B cell (primary cell): ENCODE results near the gene GEMIN7. TPM values are rescaled to one million over a fixed set of nuclear protein-coding genes. Genes with fewer than 3 reads are reported as not detected.

Experiments used
- ATAC-seq: fragments of 200-7000 bp; cut with Tn5 transposase; one replicate; pipeline ENCODE4 v1.10.0; 2021; ENCODE audit warnings: low read depth, mild to moderate bottlenecking, moderate number of reproducible peaks, moderate library complexity
- CTCF ChIA-PET: fragments of 350-600 bp; sonication (Branson Sonifier 250); formaldehyde crosslinking; loops from one replicate; lab custom pipeline; 2021; ENCODE audit warnings: antibody characterized with exemption, inconsistent platforms; lab: Charles Lee
- POLR2A ChIA-PET: fragments of 350-600 bp; sonication (Branson Sonifier 250); formaldehyde crosslinking; loops from one replicate; lab custom pipeline; 2021; ENCODE audit warnings: antibody characterized with exemption; lab: Charles Lee
- DNase-seq: peaks from one replicate; pipeline ENCODE4 v3.0.0; 2013
- H2AFZ ChIP-seq: 2 replicates; pipeline ENCODE4 v1.6.1; 2012; ENCODE audit warnings: mild to moderate bottlenecking, low read depth, low read length; ENCODE audit not compliant: insufficient read depth, poor library complexity, severe bottlenecking
- H3K27ac ChIP-seq, 2 donors: 1 replicate in 1 of 2; 2 replicates in 1 of 2; pipeline ENCODE4 v1.5.1; 2012 to 2013; ENCODE audit warnings: low read length in 2 of 2, mild to moderate bottlenecking in 2 of 2, moderate library complexity in 1 of 2
- H3K27me3 ChIP-seq, 4 experiments: fragments of 200-600 bp in 1 of 4; sonication (generic) in 1 of 4; replicated peaks in 1 of 4; 1 replicate in 2 of 4; 2 replicates in 2 of 4; pipeline versions ENCODE4 v1.6.1 to v1.7.0; 2013 to 2016; ENCODE audit warnings: low read length in 3 of 4, mild to moderate bottlenecking in 2 of 4, mixed read lengths in 1 of 4, moderate library complexity in 1 of 4; ENCODE audit not compliant: insufficient read depth in 4 of 4, control insufficient read depth in 3 of 4; ENCODE audit errors: control extremely low read depth in 1 of 4
- H3K36me3 ChIP-seq, 2 experiments: replicated peaks in 1 of 2; 1 replicate in 1 of 2; 2 replicates in 1 of 2; pipeline versions ENCODE4 v1.6.1 to v1.7.1; 2013; ENCODE audit warnings: low read length in 1 of 2; ENCODE audit not compliant: insufficient read depth in 2 of 2, control insufficient read depth in 1 of 2; ENCODE audit errors: control extremely low read depth in 1 of 2, extremely low read depth in 1 of 2
- H3K4me1 ChIP-seq, 2 donors: fragments of 200-600 bp in 1 of 2; sonication (generic) in 1 of 2; 1 replicate in 1 of 2; 2 replicates in 1 of 2; pipeline versions ENCODE4 v1.5.1 to v1.6.1; 2013 to 2017; ENCODE audit warnings: low read length in 2 of 2; ENCODE audit not compliant: control insufficient read depth in 2 of 2, insufficient read depth in 2 of 2
- H3K4me2 ChIP-seq: replicated peaks from 2 replicates; pipeline ENCODE3; 2012; ENCODE audit warnings: mild to moderate bottlenecking, low read depth, low read length; ENCODE audit not compliant: poor library complexity, severe bottlenecking
- H3K4me3 ChIP-seq, 5 experiments: fragments of 200-600 bp in 1 of 5; sonication (generic) in 1 of 5; 1 replicate in 3 of 5; 2 replicates in 2 of 5; pipeline versions ENCODE4 v1.5.1 to v1.7.0; 2011 to 2016; ENCODE audit warnings: low read length in 4 of 5, mild to moderate bottlenecking in 4 of 5, low read depth in 2 of 5, control low read depth in 1 of 5, moderate library complexity in 1 of 5; ENCODE audit not compliant: insufficient read depth in 1 of 5; ENCODE audit errors: control extremely low read depth in 1 of 5, extremely low read depth in 1 of 5
- H3K79me2 ChIP-seq: fragments of 200-600 bp; sonication (generic); one replicate; pipeline ENCODE4 v1.6.0; 2016; ENCODE audit warnings: low read length; ENCODE audit not compliant: control insufficient read depth, insufficient read depth
- H3K9ac ChIP-seq: fragments of 200-600 bp; sonication (generic); 2 replicates; pipeline ENCODE4 v1.6.1; 2017; ENCODE audit warnings: mild to moderate bottlenecking, low read length, moderate library complexity
- H3K9me3 ChIP-seq, 3 donors: one replicate each; pipeline versions ENCODE4 v1.6.1 to v1.7.1; 2013; ENCODE audit warnings: low read length in 2 of 3; ENCODE audit not compliant: control insufficient read depth in 2 of 3, insufficient read depth in 1 of 3; ENCODE audit errors: control extremely low read depth in 1 of 3
- H4K20me1 ChIP-seq: 2 replicates; pipeline ENCODE4 v1.6.0; 2012; ENCODE audit warnings: mild to moderate bottlenecking, low read length; ENCODE audit not compliant: insufficient read depth, control insufficient read depth, poor library complexity, severe bottlenecking
- H3K27ac Mint-ChIP-seq: one replicate; pipeline ENCODE4 v1.8.0; 2021; ENCODE audit warnings: mixed read lengths
- H3K27me3 Mint-ChIP-seq: one replicate; pipeline ENCODE4 v1.8.0; 2021; ENCODE audit warnings: mixed read lengths
- H3K4me1 Mint-ChIP-seq: one replicate; pipeline ENCODE4 v1.8.0; 2021; ENCODE audit warnings: mixed read lengths
- H3K4me3 Mint-ChIP-seq: one replicate; pipeline ENCODE4 v1.8.0; 2021; ENCODE audit warnings: mixed read lengths
- H3K9me3 Mint-ChIP-seq: one replicate; pipeline ENCODE4 v1.8.0; 2022; ENCODE audit warnings: mixed read lengths; ENCODE audit not compliant: insufficient read depth
- EZH2 ChIP-seq: IDR thresholded peaks from 2 replicates; pipeline ENCODE4 v1.6.1; 2012; ENCODE audit warnings: borderline replicate concordance, low read depth, mild to moderate bottlenecking, moderate library complexity, low read length; ENCODE audit not compliant: insufficient read depth, poor library complexity, severe bottlenecking
- WGBS: methylation state at CpG from one replicate; pipeline ENCODE4 v1.1.5; 2013; ENCODE audit warnings: missing lambda C conversion rate; ENCODE audit not compliant: insufficient coverage; 5-methylcytosine and 5-hydroxymethylcytosine counted together
- intact Hi-C: fragments of 100-400 bp; cut with micrococcal nuclease; formaldehyde crosslinking; loops from one replicate; pipeline ENCODE4 v1.10.0; 2022
- polyA plus RNA-seq: library from polyadenylated mRNA; depleted of rRNA; stranded (reverse); fragments of >200 nt; gene quantifications from 2 replicates; pipeline ENCODE4 v1.2.3, GENCODE V29; 2012
- total RNA-seq, 2 donors: library from RNA; stranded (reverse); fragments of 120-200 nt in 1 of 2; gene quantifications; 1 replicate in 1 of 2; 2 replicates in 1 of 2; pipeline versions ENCODE4 v1.2.3 to v1.2.4, GENCODE V29; 2013 to 2022
- TF ChIP-seq, protein P1 (sequence below): fragments of 200-600 bp; IDR thresholded peaks from one replicate; pipeline ENCODE4 v1.8.0; 2022; ENCODE audit warnings: antibody characterized with exemption, mild to moderate bottlenecking

GEMIN7 gene
- total and polyA plus RNA-seq, 2 donors (not counting 1 experiment from before 2014, with no cell fraction given) = 43.0 to 89.4 TPM

DNA sequence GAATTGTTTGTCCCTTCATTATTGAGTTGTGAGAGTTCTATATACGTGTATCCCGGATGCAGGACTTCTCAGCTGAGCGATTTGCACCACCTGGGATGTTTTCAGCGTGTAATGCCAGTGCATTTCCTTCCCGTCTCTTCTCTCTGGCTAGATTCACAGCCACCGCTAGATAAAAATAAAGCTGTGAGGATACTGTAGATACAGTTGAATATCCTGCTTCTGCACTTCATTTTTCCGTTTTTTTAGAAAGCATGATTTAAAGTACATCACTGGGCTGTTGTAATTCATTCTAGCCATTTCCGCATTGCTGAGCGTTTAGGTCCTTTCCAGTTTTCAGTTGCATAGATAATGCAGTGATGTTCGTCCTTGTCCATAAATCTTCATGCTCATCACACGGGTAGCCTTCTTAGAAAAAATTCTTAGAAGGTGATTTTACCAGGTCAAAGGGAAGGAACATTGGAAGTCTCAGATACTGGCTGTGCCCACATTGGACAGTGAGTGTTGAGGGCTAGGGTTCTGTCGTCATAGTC, 28.6 kb downstream of the GEMIN7 start:
- Mint-ChIP-seq H3K27me3 (no peaks in the 10 kb centered on the region), H3K4me1 (peaks cover 69% of the 10 kb centered on the region), H3K27ac (peak overlapping the region; percentile 34), H3K4me3 (no peak overlapping the region), H3K9me3 (no peaks in the 10 kb centered on the region)
- Histone ChIP-seq H3K4me3 (no peak overlapping the region), H3K27me3 (no peaks in the 10 kb centered on the region), H3K79me2 (peaks cover 95% of the 10 kb centered on the region), H2AFZ (no peak overlapping the region), H3K9ac (no peak overlapping the region), H3K4me1 (peaks cover 37 to 55% of the 10 kb centered on the region in 2 donors), H4K20me1 (peaks cover 84% of the 10 kb centered on the region), H3K36me3 (no peaks in the 10 kb centered on the region), H3K9me3 (no peaks in the 10 kb centered on the region), H3K27ac (no peak overlapping the region), H3K4me2 (peak overlapping the region; percentile 21)
- DNase-seq (no peak), ATAC-seq (no peak)
- intact Hi-C loops = no loop called here
- TF ChIP-seq, protein P1, sequence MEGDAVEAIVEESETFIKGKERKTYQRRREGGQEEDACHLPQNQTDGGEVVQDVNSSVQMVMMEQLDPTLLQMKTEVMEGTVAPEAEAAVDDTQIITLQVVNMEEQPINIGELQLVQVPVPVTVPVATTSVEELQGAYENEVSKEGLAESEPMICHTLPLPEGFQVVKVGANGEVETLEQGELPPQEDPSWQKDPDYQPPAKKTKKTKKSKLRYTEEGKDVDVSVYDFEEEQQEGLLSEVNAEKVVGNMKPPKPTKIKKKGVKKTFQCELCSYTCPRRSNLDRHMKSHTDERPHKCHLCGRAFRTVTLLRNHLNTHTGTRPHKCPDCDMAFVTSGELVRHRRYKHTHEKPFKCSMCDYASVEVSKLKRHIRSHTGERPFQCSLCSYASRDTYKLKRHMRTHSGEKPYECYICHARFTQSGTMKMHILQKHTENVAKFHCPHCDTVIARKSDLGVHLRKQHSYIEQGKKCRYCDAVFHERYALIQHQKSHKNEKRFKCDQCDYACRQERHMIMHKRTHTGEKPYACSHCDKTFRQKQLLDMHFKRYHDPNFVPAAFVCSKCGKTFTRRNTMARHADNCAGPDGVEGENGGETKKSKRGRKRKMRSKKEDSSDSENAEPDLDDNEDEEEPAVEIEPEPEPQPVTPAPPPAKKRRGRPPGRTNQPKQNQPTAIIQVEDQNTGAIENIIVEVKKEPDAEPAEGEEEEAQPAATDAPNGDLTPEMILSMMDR = no peak
- no peak for TF ChIP-seq EZH2
- ChIA-PET POLR2A (no interaction called here), CTCF (interaction anchor here (1.2 to 1.6 kb wide), 2 partner anchors 19 to 23 kb away, joined by 3 read pairs; no protein-coding TSS in a partner anchor)
- 36% methylated on average over 7 of the region's 12 CpGs for WGBS

DNA sequence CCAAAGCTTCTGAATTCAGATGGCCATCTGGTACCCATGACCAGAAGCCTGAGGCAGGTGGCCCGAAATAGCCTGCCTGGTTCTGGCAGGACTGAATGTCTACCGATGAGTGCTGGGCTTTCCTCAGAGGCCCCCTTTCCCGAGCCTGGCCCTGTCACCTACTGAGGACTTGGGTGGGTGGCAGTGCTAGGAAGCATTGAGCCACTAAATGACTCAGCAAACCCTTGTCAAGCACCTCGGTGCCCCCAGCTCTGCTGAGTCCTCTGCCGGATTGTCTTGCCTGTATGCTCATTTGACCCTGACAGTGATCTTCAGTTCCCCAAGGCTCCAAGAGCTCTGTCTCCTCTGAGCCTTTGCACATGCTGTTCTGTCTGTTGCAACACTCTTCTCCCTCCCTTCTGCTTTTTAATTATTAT, 31.8 kb downstream of the GEMIN7 start:
- no peak overlapping the region for H3K27ac Mint-ChIP-seq

More for the DNA sequence above, 31.8 kb downstream of the GEMIN7 start:
- Histone ChIP-seq H3K4me2 (no peak overlapping the region), H4K20me1 (peaks cover 84% of the 10 kb centered on the region), H3K4me3 (no peak overlapping the region), H3K9ac (no peak overlapping the region), H3K79me2 (peaks cover 98% of the 10 kb centered on the region), H3K36me3 (no peaks in the 10 kb centered on the region), H3K9me3 (no peaks in the 10 kb centered on the region), H3K4me1 (peaks cover 20 to 45% of the 10 kb centered on the region in 2 donors), H3K27ac (no peak overlapping the region), H2AFZ (no peak overlapping the region), H3K27me3 (no peaks in the 10 kb centered on the region)
- CTCF ChIA-PET = no interaction called here
- no peak for DNase-seq
- Mint-ChIP-seq H3K4me1 (peaks cover 58% of the 10 kb centered on the region), H3K9me3 (no peaks in the 10 kb centered on the region), H3K27me3 (no peaks in the 10 kb centered on the region), H3K4me3 (no peak overlapping the region)
- 28% methylated on average over 5 of the region's 5 CpGs for WGBS
- intact Hi-C loops = no loop called here
- TF ChIP-seq, protein P1 = no peak
- TF ChIP-seq EZH2 = no peak
- POLR2A ChIA-PET = no interaction called here
- no peak for ATAC-seq
